Choroid plexus epithelial cell (primary cell): ENCODE data around the gene ATR.
"Not testable (repeated sequence)": the region's sequence is repeated elsewhere in the genome, so short reads cannot be mapped to it uniquely, and the experiment has no call there.

Source experiments
- DNase-seq: peaks from one replicate; pipeline ENCODE4 v3.0.0-alpha.2; 2010; ENCODE audit warnings: low read depth
- H3K4me3 ChIP-seq: 2 replicates; pipeline ENCODE4 v1.5.1; 2011; ENCODE audit warnings: low read depth, mild to moderate bottlenecking, control low read depth, low read length, moderate library complexity
- CTCF ChIP-seq: conservative IDR thresholded peaks from 2 replicates; pipeline ENCODE4 v1.5.1; 2011; ENCODE audit warnings: low read depth, mild to moderate bottlenecking, control low read depth, inconsistent platforms, low read length, moderate library complexity

ATR gene

GRCh38 chr3:142604940-142605339 lies 26.4 kb upstream of the ATR start:
- DNase-seq, result no peak
- no peak for TF ChIP-seq CTCF

GRCh38 chr3:142603386-142603705 lies 24.8 kb upstream of the ATR start:
- DNase-seq, H3K4me3 ChIP-seq: not testable (repeated sequence)

More at GRCh38 chr3:142604940-142605339, 26.4 kb upstream of the ATR start:
- H3K4me3 ChIP-seq, result no peak overlapping the region

GRCh38 chr3:142602619-142603385 lies 24.3 kb upstream of the ATR start:
- DNase-seq, result no peak
- H3K4me3 ChIP-seq, result no peak overlapping the region
- TF ChIP-seq CTCF, result no peak

GRCh38 chr3:142601713-142602112 lies 23.2 kb upstream of the ATR start:
- DNase-seq, result no peak
- no peak for TF ChIP-seq CTCF

GRCh38 chr3:142597906-142598305 lies 19.4 kb upstream of the ATR start:
- no peak for TF ChIP-seq CTCF
- H3K4me3 ChIP-seq, result no peak overlapping the region
- DNase-seq, result no peak

More at GRCh38 chr3:142601713-142602112, 23.2 kb upstream of the ATR start:
- H3K4me3 ChIP-seq, result no peak overlapping the region

- no peak for TF ChIP-seq CTCF
- no peak for DNase-seq
- H3K4me3 ChIP-seq, result peak overlapping the region; percentile 70
These were observed 18.2 kb upstream of the ATR start for GRCh38 chr3:142596726-142597088.

- DNase-seq, result peak; percentile 82
- no peak for TF ChIP-seq CTCF
- peak within 1 kb of the TSS; percentile 70 for H3K4me3 ChIP-seq
These were observed 17.6 kb upstream of the ATR start, which contains the start of gene PLS1 for GRCh38 chr3:142595951-142596725. TSS of gene PLS1 (plus strand) at chr3:142596393. CDS start at chr3:142664238, 67,845 bp downstream.
